ELF-1 (cell line): ENCODE results near the gene CDR2.
"Not testable (repeated sequence)": the region's sequence is repeated elsewhere in the genome, so short reads cannot be mapped to it uniquely, and the experiment has no call there.

Source experiments
- DNase-seq: peaks from one replicate; pipeline ENCODE4 v3.0.0-alpha.2; 2016; ENCODE audit warnings: low read depth, low spot score

CDR2 gene

GRCh38 chr16:22307838-22308237 is 66.6 kb downstream of the CDR2 start:
- no peak for DNase-seq

- no peak for DNase-seq
Measured at GRCh38 chr16:22306788-22307187, 67.6 kb downstream of the CDR2 start.

- DNase-seq, result no peak
Measured at GRCh38 chr16:22304411-22304810, 70.0 kb downstream of the CDR2 start.

GRCh38 chr16:22302776-22303363 is 71.5 kb downstream of the CDR2 start:
- no peak for DNase-seq

- not testable (repeated sequence) for DNase-seq
Measured at GRCh38 chr16:22301423-22301822, 73.0 kb downstream of the CDR2 start.

- peak; percentile 58 for DNase-seq
Measured at GRCh38 chr16:22300427-22301071, 73.9 kb downstream of the CDR2 start.

GRCh38 chr16:22299036-22299435 is 75.4 kb downstream of the CDR2 start:
- DNase-seq, result no peak

GRCh38 chr16:22297871-22298733 is 76.3 kb downstream of the CDR2 start:
- peak; percentile 85 for DNase-seq

- peak; percentile 100 for DNase-seq
Measured at GRCh38 chr16:22297114-22297870, 77.1 kb downstream of the CDR2 start, which contains the start of gene POLR3E. POLR3E (plus strand) TSS chr16:22297409; CDS start chr16:22302969, 5,560 bp downstream.

GRCh38 chr16:22296225-22297113 is 78.0 kb downstream of the CDR2 start:
- no peak for DNase-seq
